Esophagus muscularis mucosa (tissue), 4 donors: ENCODE data around the gene NAGPA. TPM values are rescaled to one million over a fixed set of nuclear protein-coding genes. Genes with fewer than 3 reads are reported as not detected.

Experiments
- DNase-seq: peaks from one replicate; pipeline ENCODE4 v3.0.0-alpha.2; 2017; ENCODE audit errors: extremely low spot score
- H3K27ac ChIP-seq, 4 donors: fragments of 200-600 bp; sonication (generic); replicated peaks in 1 of 4; 1 replicate in 3 of 4; 2 replicates in 1 of 4; pipeline ENCODE4 v1.5.1; 2016 to 2019; ENCODE audit warnings: mild to moderate bottlenecking in 1 of 4
- H3K27me3 ChIP-seq, 4 donors: fragments of 200-600 bp; sonication (generic); one replicate each; pipeline versions ENCODE4 v1.5.1 to v1.6.0; 2016 to 2019
- H3K36me3 ChIP-seq, 4 donors: fragments of 200-600 bp; sonication (generic); one replicate each; pipeline ENCODE4 v1.5.1; 2016 to 2019
- H3K4me1 ChIP-seq, 4 donors: fragments of 200-600 bp; sonication (generic); one replicate each; pipeline ENCODE4 v1.5.1; 2016 to 2019
- H3K4me3 ChIP-seq, 4 donors: fragments of 200-600 bp; sonication (generic); 1 replicate in 2 of 4; 2 replicates in 2 of 4; pipeline ENCODE4 v1.5.1; 2016 to 2019; ENCODE audit warnings: mild to moderate bottlenecking in 4 of 4, moderate library complexity in 1 of 4
- H3K9me3 ChIP-seq, 4 donors: fragments of 200-600 bp; sonication (generic); 1 replicate in 3 of 4; 2 replicates in 1 of 4; pipeline ENCODE4 v1.5.1; 2016 to 2019
- EP300 ChIP-seq: sonication (generic); formaldehyde crosslinking; IDR thresholded peaks from one replicate; pipeline ENCODE4 v1.6.1; 2017; ENCODE audit warnings: antibody characterized with exemption
- POLR2A ChIP-seq: fragments of 450-650 bp; IDR thresholded peaks from one replicate; pipeline ENCODE4 v1.6.1; 2017; ENCODE audit warnings: antibody characterized with exemption, moderate library complexity, mild to moderate bottlenecking, low read depth
- POLR2AphosphoS5 ChIP-seq, 2 donors: sonication (generic); formaldehyde crosslinking; IDR thresholded peaks; one replicate each; pipeline ENCODE4 v1.6.1; 2017; ENCODE audit warnings: antibody characterized with exemption in 2 of 2
- WGBS: methylation state at CpG from one replicate; pipeline ENCODE4 v1.1.5; 2018; 5-methylcytosine and 5-hydroxymethylcytosine counted together
- intact Hi-C: fragments of 100-400 bp; cut with DNase I; formaldehyde crosslinking; loops from one replicate; pipeline ENCODE4 v1.15.1; 2023
- total RNA-seq, 4 donors: library from RNA; depleted of rRNA; stranded (reverse); fragments of >200 nt; gene quantifications; one replicate each; pipeline versions ENCODE4 v1.1.0 to v1.2.1, GENCODE V29; 2016
- TF ChIP-seq, protein P1 (sequence below), 3 experiments: fragments of 200-600 bp in 2 of 3; fragments of 450-650 bp in 1 of 3; sonication (generic) in 2 of 3; IDR thresholded peaks; one replicate each; pipeline ENCODE4 v1.5.1; 2017 to 2019; ENCODE audit warnings: antibody characterized with exemption in 3 of 3, mild to moderate bottlenecking in 2 of 3, moderate library complexity in 1 of 3

The NAGPA gene
- total RNA-seq, 4 donors from 2014 or later: 15.4 to 24.1 (median 21.1) TPM

- DNase-seq: no peak
- H3K36me3 ChIP-seq: peaks cover 7 to 39% (median 18%) of the 10 kb centered on the region in 4 donors
- peak overlapping the region; percentile 77 to 91 (median 88) for H3K4me3 ChIP-seq
- H3K27me3 ChIP-seq: no peaks in the 10 kb centered on the region
- intact Hi-C loops: no loop called here
- peak overlapping the region in 1 of 4 donors; percentile 59 for H3K27ac ChIP-seq
- TF ChIP-seq POLR2AphosphoS5 (IDR thresholded peaks at IDR 0.05) (no peak), EP300 (no peak), POLR2A (no peak)
- TF ChIP-seq, protein P1, sequence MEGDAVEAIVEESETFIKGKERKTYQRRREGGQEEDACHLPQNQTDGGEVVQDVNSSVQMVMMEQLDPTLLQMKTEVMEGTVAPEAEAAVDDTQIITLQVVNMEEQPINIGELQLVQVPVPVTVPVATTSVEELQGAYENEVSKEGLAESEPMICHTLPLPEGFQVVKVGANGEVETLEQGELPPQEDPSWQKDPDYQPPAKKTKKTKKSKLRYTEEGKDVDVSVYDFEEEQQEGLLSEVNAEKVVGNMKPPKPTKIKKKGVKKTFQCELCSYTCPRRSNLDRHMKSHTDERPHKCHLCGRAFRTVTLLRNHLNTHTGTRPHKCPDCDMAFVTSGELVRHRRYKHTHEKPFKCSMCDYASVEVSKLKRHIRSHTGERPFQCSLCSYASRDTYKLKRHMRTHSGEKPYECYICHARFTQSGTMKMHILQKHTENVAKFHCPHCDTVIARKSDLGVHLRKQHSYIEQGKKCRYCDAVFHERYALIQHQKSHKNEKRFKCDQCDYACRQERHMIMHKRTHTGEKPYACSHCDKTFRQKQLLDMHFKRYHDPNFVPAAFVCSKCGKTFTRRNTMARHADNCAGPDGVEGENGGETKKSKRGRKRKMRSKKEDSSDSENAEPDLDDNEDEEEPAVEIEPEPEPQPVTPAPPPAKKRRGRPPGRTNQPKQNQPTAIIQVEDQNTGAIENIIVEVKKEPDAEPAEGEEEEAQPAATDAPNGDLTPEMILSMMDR (IDR thresholded peaks at IDR 0.05): no peak
- WGBS: 39% methylated on average over 12 of the region's 12 CpGs
- peaks cover 16 to 26% (median 23%) of the 10 kb centered on the region in 4 donors for H3K4me1 ChIP-seq
- H3K9me3 ChIP-seq: no peaks in the 10 kb centered on the region
Measured at GRCh38 chr16:5032748-5033167, 977 bp downstream of the NAGPA start.

DNA sequence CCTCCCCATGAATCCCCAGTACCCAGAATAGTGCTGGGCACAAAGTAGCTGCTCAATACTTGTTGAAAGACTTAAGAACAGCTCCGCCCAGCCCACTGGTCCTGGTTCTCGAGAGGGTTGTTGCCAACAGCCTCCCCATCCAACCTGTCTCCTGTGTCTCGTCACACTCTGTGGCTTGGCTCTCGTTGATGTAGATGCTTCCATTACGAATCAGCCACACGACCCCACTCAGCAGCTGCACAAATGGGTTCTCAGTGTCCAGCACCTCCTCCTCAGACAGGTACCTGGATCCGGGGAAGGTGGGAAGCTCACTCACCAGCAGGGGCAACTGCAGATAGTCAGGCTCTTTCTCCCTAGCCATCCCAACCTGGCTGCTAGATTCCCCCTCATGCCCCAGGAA is 2.1 kb downstream of the NAGPA start:
- no peak for DNase-seq

GRCh38 chr16:5030251-5030870 is 3.4 kb downstream of the NAGPA start:
- H3K27ac ChIP-seq: no peak overlapping the region
- no peak overlapping the region for H3K4me3 ChIP-seq
- intact Hi-C loops: no loop called here
- DNase-seq: no peak
- H3K9me3 ChIP-seq: no peaks in the 10 kb centered on the region
- H3K27me3 ChIP-seq: no peaks in the 10 kb centered on the region
- H3K4me1 ChIP-seq: peaks cover 16 to 26% (median 23%) of the 10 kb centered on the region in 4 donors
- 91% methylated on average over 9 of the region's 12 CpGs for WGBS
- TF ChIP-seq, protein P1 (IDR thresholded peaks at IDR 0.05): no peak
- TF ChIP-seq EP300 (no peak), POLR2AphosphoS5 (IDR thresholded peaks at IDR 0.05) (no peak), POLR2A (no peak)
- peaks cover 13 to 53% (median 30%) of the 10 kb centered on the region in 4 donors for H3K36me3 ChIP-seq

More for the DNA sequence above, 2.1 kb downstream of the NAGPA start:
- Histone ChIP-seq H3K4me3 (no peak overlapping the region), H3K36me3 (peaks cover 13 to 50% (median 29%) of the 10 kb centered on the region in 4 donors), H3K27ac (no peak overlapping the region), H3K27me3 (no peaks in the 10 kb centered on the region), H3K4me1 (peaks cover 16 to 26% (median 23%) of the 10 kb centered on the region in 4 donors), H3K9me3 (no peaks in the 10 kb centered on the region)
- 83% methylated on average over 7 of the region's 7 CpGs for WGBS
- intact Hi-C loops: no loop called here
- TF ChIP-seq EP300: no peak
- TF ChIP-seq POLR2A: no peak
- TF ChIP-seq POLR2AphosphoS5 (IDR thresholded peaks at IDR 0.05): no peak
- TF ChIP-seq, protein P1 (IDR thresholded peaks at IDR 0.05): no peak

GRCh38 chr16:5028950-5029475 is 4.7 kb downstream of the NAGPA start:
- WGBS: 92% methylated on average over 12 of the region's 18 CpGs
- H3K36me3 ChIP-seq: peaks cover 13 to 59% (median 33%) of the 10 kb centered on the region in 4 donors
- H3K4me1 ChIP-seq: peaks cover 9 to 19% (median 16%) of the 10 kb centered on the region in 4 donors
- TF ChIP-seq POLR2A (no peak), EP300 (no peak), POLR2AphosphoS5 (IDR thresholded peaks at IDR 0.05) (no peak)
- TF ChIP-seq, protein P1 (IDR thresholded peaks at IDR 0.05): no peak
- intact Hi-C loops: no loop called here
- H3K27ac ChIP-seq: no peak overlapping the region
- no peak overlapping the region for H3K4me3 ChIP-seq
- no peaks in the 10 kb centered on the region for H3K9me3 ChIP-seq
- no peak for DNase-seq
- no peaks in the 10 kb centered on the region for H3K27me3 ChIP-seq
